Stimulated activated memory B cell treated with anti-CD40 and anti-IgM and Interleukin-4, amounts not matched to agents 10 μg/mL and 1 μg/mL and 100 μg/mL, for 72 hours (primary cell): ENCODE data around the gene ABCD3.
"Not testable (repeated sequence)": the region's sequence is repeated elsewhere in the genome, so short reads cannot be mapped to it uniquely, and the experiment has no call there.

ENCODE experiments used
- ATAC-seq: fragments of 150-1000 bp; cut with Tn5 transposase; 2 replicates; pipeline ENCODE4 v1.10.0; 2021
- H3K27ac Mint-ChIP-seq: one replicate; pipeline ENCODE4 v1.8.0; 2022; ENCODE audit warnings: mild to moderate bottlenecking, mixed read lengths
- H3K27me3 Mint-ChIP-seq: one replicate; pipeline ENCODE4 v1.8.0; 2022; ENCODE audit warnings: mixed read lengths
- H3K36me3 Mint-ChIP-seq: one replicate; pipeline ENCODE4 v1.8.0; 2022; ENCODE audit warnings: mixed read lengths
- H3K4me1 Mint-ChIP-seq: one replicate; pipeline ENCODE4 v1.8.0; 2022; ENCODE audit warnings: mixed read lengths
- H3K4me3 Mint-ChIP-seq: one replicate; pipeline ENCODE4 v1.8.0; 2022; ENCODE audit warnings: mild to moderate bottlenecking, moderate library complexity, mixed read lengths
- H3K9me3 Mint-ChIP-seq: one replicate; pipeline ENCODE4 v1.8.0; 2022; ENCODE audit warnings: mixed read lengths

ABCD3 gene

GRCh38 chr1:94555091-94555490 lies 136.9 kb downstream of the ABCD3 start:
- ATAC-seq, result no peak
- no peaks in the 10 kb centered on the region for H3K36me3 Mint-ChIP-seq
- peaks cover 13% of the 10 kb centered on the region for H3K27me3 Mint-ChIP-seq
- H3K9me3 Mint-ChIP-seq, result peaks cover 2% of the 10 kb centered on the region
- no peak overlapping the region for H3K4me3 Mint-ChIP-seq
- no peak overlapping the region for H3K27ac Mint-ChIP-seq
- no peaks in the 10 kb centered on the region for H3K4me1 Mint-ChIP-seq

- Mint-ChIP-seq H3K9me3 (peaks cover 2% of the 10 kb centered on the region), H3K4me1 (no peaks in the 10 kb centered on the region), H3K36me3 (no peaks in the 10 kb centered on the region), H3K27me3 (peaks cover 8% of the 10 kb centered on the region), H3K4me3 (no peak overlapping the region), H3K27ac (no peak overlapping the region)
- ATAC-seq, result no peak
Measured at GRCh38 chr1:94559921-94560320, 141.7 kb downstream of the ABCD3 start.

- Mint-ChIP-seq H3K4me1 (no peaks in the 10 kb centered on the region), H3K27ac (no peak overlapping the region), H3K9me3 (peaks cover 2% of the 10 kb centered on the region), H3K36me3 (no peaks in the 10 kb centered on the region), H3K27me3 (peaks cover 4% of the 10 kb centered on the region), H3K4me3 (no peak overlapping the region)
- ATAC-seq, result no peak
Measured at GRCh38 chr1:94560333-94560732, 142.1 kb downstream of the ABCD3 start.

- no peaks in the 10 kb centered on the region for H3K4me1 Mint-ChIP-seq
- H3K27ac Mint-ChIP-seq, result no peak overlapping the region
- H3K9me3 Mint-ChIP-seq, result peaks cover 5% of the 10 kb centered on the region
- no peak for ATAC-seq
- H3K4me3 Mint-ChIP-seq, result no peak overlapping the region
- no peaks in the 10 kb centered on the region for H3K36me3 Mint-ChIP-seq
- no peaks in the 10 kb centered on the region for H3K27me3 Mint-ChIP-seq
Measured at GRCh38 chr1:94562519-94563260, 144.5 kb downstream of the ABCD3 start.

- H3K27me3 Mint-ChIP-seq, result peaks cover 8% of the 10 kb centered on the region
- no peaks in the 10 kb centered on the region for H3K4me1 Mint-ChIP-seq
- ATAC-seq, result no peak
- peaks cover 2% of the 10 kb centered on the region for H3K9me3 Mint-ChIP-seq
- no peak overlapping the region for H3K4me3 Mint-ChIP-seq
- no peak overlapping the region for H3K27ac Mint-ChIP-seq
- H3K36me3 Mint-ChIP-seq, result no peaks in the 10 kb centered on the region
Measured at GRCh38 chr1:94565901-94566300, 147.7 kb downstream of the ABCD3 start.

DNA sequence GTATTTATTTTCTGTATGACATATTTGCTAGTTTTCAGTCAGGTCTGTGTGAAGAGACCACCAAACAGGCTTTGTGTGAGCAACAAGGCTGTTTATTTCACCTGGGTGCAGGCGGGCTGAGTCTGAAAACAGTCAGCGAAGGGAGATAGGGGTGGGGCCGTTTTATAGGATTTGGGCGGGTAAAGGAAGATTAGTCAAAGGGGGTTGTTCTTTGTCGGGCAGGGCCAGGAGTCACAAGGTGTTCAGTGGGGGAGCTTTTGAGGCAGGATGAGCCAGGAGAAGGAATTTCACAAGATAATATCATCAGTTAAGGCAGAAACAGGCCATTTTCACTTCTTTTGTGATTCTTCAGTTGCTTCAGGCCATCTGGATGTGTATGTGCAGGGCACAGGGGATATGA lies 148.2 kb downstream of the ABCD3 start:
- H3K9me3 Mint-ChIP-seq, H3K4me1 Mint-ChIP-seq, ATAC-seq, H3K36me3 Mint-ChIP-seq, H3K4me3 Mint-ChIP-seq, H3K27ac Mint-ChIP-seq: not testable (repeated sequence)
- H3K27me3 Mint-ChIP-seq, result peaks cover 14% of the 10 kb centered on the region

DNA sequence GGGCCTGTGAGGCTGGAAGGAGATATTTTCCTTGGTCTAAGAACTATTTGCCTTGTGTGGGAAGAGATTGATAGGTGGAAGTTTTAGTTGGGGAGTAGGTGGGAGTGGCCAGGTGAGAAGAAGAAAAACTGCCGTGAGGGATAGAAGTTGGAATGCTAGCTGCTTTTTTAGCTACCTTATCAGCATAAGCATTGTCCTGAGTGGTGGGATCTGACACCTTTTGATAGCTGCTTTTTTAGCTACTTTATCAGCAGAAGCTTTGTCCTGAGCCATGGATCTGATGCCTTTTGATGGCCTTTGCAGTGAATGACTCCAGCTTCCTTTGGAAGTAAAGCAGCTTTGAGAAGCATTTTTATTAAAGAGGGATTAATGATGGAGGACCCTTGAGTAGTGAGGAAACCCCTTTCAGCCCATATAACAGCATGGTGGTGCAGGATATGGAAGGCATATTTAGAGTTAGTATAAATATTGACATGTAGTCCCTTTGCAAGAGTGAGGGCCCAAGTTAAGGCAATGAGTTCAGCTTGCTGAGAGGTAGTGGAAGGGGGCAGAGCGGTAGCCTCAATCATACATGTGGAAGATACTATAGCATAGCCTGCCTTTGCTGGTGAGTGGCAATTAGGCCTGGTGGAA lies 149.9 kb downstream of the ABCD3 start:
- H3K4me3 Mint-ChIP-seq, H3K27ac Mint-ChIP-seq, H3K36me3 Mint-ChIP-seq, ATAC-seq, H3K4me1 Mint-ChIP-seq: not testable (repeated sequence)
- Mint-ChIP-seq H3K9me3 (peaks cover 12% of the 10 kb centered on the region), H3K27me3 (peaks cover 19% of the 10 kb centered on the region)
